NCI-H1092 (cell line): Measurements from ENCODE around the gene FBXO31.
"Not testable (repeated sequence)": the region's sequence is repeated elsewhere in the genome, so short reads cannot be mapped to it uniquely, and the experiment has no call there.

Source experiments
- DNase-seq: peaks from one replicate; lab custom pipeline; 2025; lab: John Stamatoyannopoulos, UW

Gene FBXO31

DNA sequence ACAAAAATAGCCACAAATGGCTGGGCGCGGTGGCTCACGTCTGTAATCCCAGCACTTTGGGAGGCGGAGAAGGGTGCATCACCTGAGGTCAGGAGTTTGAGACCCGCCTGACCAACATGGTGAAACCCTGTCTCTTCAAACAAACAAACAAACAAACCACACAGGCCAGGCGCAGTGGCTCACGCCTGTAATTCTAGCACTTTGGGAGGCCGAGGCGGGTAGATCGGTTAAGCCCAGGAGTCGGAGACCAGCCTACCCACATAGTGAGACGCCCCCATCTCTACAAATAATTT is 1.2 kb upstream of the FBXO31 start:
- DNase-seq: not testable (repeated sequence)

GRCh38 chr16:87384162-87384874 is 742 bp upstream of the FBXO31 start:
- peak; percentile 73 for DNase-seq

DNA sequence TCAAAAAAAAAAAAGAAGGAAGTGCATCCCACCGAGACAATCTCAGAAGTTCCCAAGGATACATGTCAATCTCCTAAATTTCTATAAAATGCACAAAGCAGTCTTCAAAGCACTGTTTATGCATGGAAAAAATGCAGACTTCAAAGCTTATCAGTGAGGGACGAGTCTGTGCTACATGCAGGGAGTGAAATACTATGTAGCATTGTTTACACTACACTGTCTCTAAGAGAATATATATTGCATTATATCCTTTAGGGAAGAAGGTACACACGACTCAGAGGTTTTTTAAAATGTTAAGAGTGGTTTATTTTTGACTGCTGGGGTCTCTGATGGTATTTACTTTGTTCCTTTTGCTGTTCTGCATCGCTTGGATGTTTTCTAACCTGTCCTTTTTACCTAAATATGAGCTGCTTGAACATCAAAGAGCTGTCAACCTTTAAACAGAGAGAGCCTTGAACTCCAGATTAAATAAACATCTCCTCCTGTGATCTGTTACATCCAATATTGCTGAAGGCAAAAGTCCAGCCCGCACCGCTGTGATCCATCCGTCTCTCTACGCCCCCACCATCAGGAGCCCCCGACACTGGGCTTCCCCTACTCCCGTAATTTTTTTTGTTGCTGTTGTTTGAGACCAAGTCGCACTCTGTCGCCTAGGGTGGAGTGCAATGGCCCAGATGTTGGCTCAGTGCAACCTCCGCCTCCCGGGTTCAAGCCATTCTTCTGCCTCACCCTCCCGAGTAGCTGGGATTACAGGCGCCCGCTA is 1.4 kb downstream of the FBXO31 start:
- no peak for DNase-seq

DNA sequence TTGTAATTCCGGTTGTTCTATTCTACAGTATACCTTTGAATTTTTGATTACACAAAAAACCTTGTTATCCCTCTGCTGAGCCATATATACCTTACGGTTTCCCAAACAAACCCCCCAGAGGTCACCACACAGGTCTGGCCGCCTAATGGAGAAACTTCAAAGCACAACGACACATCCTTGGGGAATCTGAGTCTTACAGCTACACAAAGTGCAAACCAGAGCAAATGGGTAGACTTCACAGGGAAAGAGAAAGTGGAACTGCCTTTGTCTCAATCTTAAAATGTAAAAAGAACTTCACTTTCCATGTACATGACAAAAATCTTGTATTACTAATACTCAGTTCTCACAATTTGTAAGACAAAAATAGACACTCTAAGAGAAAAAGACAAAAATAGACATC is 2.7 kb downstream of the FBXO31 start:
- DNase-seq: no peak

GRCh38 chr16:87380403-87380802 is 3.2 kb downstream of the FBXO31 start:
- DNase-seq: no peak

GRCh38 chr16:87379312-87379752 is 4.2 kb downstream of the FBXO31 start:
- not testable (repeated sequence) for DNase-seq

DNA sequence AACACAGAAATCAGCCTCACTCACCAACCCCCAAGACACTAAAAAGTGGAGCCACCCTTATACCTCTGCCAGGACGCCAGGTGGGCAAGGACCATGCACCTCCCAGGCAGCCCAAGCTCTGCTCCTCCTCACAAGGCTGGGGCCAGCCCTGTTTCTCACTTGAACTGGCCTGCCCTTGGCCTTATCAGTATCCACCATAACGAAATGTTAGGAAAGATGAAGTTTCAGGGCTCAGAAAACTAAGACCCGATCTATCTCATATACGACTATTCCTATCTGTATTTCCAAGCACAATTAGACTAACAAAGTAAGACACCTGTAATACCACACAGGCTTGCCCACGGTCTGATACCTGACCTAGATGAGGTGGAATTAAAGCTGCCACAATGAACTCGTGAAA is 6.9 kb downstream of the FBXO31 start:
- DNase-seq: no peak

- DNase-seq: no peak
These were observed 8.0 kb downstream of the FBXO31 start for GRCh38 chr16:87375426-87376135.

GRCh38 chr16:87374313-87374712 is 9.3 kb downstream of the FBXO31 start:
- no peak for DNase-seq

DNA sequence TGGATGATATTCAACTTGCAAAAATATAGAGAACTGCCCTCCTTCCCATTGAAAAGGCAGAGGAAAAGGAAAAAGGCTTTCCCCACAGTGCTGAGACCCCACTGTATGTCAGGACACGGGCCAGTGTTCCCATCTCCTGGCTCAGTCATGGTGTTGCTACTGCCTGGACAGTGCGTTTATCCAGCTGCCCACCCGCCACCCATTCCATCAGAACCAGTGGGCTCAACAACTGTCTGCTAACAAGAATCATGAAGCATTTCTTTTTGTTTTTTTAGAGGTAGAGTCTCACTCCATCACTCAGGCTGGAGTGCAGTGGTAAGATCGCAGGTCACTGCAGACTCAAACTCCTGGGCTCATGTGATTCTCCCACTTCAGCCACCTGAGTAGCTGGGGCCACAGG is 11.3 kb downstream of the FBXO31 start:
- no peak for DNase-seq

GRCh38 chr16:87371261-87371866 is 12.2 kb downstream of the FBXO31 start:
- DNase-seq: no peak

DNA sequence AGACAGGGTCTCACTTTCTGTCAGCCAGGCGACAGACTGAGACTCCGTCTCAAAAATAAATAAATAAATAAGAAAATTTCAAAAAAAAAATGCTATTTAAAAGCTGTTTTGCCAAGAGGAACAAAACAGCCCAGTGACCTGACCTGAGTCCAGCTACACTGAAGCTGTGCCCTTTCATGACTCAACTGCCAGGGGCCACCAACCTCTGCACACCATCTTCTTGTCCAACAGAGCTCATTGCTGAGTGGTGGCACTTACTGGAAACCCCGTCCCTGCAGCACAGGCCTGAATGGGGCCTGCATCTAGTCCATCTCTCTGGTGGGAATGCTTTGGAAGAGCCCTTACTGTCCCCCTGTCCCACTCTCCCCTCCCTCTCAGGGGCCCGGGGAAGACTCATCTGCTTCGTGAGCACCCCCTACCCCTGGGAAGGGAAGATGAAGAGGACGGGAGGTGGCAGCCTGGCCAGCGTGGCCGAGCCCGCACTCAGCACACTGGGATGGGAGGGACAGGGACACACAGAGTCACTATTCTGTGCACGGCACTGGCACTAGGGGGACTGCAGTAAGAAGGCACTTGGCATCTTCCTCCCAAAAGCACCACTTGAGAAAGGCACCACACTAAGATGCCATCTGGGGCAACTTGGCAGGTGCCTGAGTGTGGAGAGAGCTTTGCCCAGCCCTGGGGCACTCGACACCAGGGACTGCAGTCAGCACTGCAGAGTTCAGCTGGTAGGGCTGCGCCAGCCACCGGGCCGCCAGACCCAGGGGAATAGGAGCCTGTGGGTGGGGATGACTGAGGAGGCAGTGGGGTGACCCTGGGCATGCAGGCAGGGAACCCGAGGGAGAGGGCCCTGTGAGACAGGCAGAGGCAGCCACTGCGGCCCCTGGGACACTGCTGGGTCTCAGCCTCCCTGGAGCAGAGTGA is 13.5 kb downstream of the FBXO31 start:
- no peak for DNase-seq

GRCh38 chr16:87369117-87369765 is 14.3 kb downstream of the FBXO31 start:
- no peak for DNase-seq

DNA sequence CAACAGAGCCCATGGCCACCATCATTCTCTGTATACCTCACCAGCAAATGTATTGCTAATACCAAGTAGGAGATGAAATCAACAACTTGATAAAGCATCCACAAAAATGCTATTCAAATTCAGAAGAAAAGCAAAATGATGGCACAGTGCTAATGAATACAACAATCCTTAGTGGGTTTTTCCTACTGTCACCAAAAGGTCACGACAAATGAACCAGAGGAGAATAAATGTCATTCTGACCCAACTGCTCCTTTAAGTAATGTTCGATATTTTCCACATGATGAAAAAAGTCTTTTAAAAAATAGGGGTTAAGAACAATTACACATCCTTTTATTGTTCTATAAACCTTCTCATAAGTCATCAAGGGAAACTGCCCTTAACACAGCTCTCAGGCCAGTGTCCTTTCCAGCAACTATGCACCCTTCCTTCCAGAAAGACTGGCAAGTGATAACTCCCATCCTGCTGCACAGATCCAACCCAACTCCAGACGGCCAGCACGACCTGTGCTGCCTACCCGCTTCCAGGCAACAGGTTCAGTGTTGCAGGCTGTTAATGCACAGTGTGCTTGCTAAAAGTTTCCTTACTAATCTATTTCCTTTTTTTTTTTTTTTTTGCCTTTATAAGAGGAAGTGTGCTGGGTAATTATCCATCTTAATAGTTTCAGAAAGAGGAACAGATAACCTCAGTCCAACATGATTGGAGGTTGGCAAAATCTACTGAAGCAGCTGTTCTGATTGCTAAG is 15.4 kb downstream of the FBXO31 start:
- no peak for DNase-seq

DNA sequence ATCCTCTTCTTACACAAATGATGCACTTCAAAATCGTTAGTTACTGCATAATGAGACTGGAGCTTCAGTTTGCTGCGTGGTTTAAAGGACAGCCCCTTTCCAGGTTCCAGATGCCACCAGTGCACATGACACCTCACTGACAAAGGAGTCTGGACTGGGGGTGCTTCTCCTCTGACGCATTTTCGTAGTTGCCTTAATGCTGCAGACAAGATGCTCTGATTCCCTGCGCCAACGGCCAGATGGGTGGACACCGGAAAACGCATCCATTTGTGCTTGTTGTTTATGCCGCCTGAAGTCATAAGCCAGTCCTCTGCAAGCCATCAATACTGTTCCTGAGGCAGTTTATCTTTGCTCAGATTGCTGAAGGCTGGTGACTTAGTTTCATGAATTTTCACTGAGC is 16.0 kb downstream of the FBXO31 start:
- DNase-seq: no peak

DNA sequence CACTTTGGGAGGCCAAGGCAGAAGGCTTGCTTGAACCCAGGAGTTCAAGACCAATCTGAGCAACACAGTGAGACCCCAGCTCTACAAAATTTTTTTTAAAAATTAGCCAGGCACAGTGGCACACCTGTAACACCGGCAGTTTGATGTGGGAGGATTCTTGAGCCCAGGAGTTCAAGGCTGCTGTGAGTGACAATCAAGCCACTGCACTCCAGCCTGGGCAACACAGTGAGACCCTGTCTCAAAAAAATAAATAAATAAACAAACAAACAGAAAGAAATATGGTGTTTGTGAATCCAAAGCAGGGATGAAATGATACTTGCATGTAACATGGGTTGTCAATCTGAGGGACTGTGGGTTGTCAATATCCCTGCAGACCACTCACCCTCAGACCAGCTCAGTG is 16.6 kb downstream of the FBXO31 start:
- no peak for DNase-seq

DNA sequence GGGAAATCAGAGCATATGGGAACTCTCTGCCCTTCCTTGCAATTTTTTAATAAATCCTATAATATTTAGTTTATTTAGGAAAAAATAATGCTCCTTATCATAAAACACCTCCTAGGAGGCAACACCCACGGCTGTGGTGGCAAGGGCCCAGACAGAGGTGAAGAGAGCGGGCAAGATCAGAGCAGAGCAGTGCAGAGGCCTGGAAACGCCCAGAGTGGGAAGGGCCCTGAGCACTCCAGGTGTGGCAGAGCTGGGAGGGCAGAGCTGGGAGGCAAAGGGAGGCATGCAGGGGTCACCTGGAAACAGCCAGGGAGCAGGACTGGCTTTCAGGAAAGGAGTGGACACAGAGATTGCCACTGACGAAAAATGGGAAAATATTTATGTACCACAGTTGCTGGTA is 17.3 kb downstream of the FBXO31 start:
- DNase-seq: no peak

DNA sequence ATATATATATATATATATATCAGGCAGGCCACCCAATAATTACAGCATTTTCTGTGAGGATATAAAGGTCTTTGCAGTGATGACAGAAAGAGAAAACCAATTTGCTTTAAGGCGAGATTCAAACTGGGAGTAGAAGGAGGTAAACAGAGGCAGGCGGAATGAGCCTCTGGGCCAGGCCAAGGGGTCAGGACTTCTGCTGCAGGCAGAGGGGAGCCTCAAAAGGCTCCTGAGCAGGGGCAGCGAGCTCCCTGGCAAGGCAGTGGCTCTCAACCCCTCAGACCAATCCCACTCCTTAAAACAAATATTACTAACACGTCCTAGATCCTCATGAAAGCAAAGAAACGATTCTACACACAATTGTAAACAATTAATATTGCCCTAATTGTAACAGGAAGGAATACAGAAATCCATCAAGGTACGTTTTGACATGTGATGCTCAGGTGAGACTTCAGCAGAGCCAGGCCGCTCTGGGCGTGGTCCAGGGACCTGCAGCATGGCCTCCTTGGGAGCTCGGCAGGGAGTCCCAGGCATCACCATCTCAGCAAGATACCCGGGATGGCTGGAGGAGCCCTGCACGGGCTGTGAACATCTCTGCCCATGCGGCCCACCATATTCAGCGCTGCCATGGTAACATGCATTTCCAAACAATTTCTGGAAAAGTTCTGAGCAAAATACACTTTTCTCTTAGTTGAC is 18.4 kb downstream of the FBXO31 start:
- DNase-seq: no peak

GRCh38 chr16:87363771-87364455 is 19.7 kb downstream of the FBXO31 start:
- no peak for DNase-seq
